Nephron (organoid): ENCODE results near the gene TRAFD1.
"Not testable (repeated sequence)": the region's sequence is repeated elsewhere in the genome, so short reads cannot be mapped to it uniquely, and the experiment has no call there.

Experiments used
- H3K27ac Mint-ChIP-seq, 3 experiments: 2 replicates each; pipeline ENCODE4 v1.8.0; 2020; ENCODE audit warnings: mixed read lengths in 3 of 3, mild to moderate bottlenecking in 2 of 3, moderate library complexity in 1 of 3
- H3K27me3 Mint-ChIP-seq: 2 replicates; pipeline ENCODE4 v1.8.0; 2021; ENCODE audit warnings: low read depth, mild to moderate bottlenecking, moderate library complexity, mixed read lengths
- H3K36me3 Mint-ChIP-seq: 2 replicates; pipeline ENCODE4 v1.8.0; 2020; ENCODE audit warnings: low read depth, mixed read lengths
- H3K4me1 Mint-ChIP-seq: 2 replicates; pipeline ENCODE4 v1.8.0; 2020; ENCODE audit warnings: mixed read lengths
- H3K4me3 Mint-ChIP-seq, 3 experiments: 2 replicates each; pipeline ENCODE4 v1.8.0; 2020; ENCODE audit warnings: mild to moderate bottlenecking in 3 of 3, mixed read lengths in 3 of 3, moderate library complexity in 2 of 3
- H3K9me3 Mint-ChIP-seq: 2 replicates; pipeline ENCODE4 v1.8.0; 2020; ENCODE audit warnings: mixed read lengths
- TF ChIP-seq, protein P1 (sequence below), 3 experiments: fragments of 200-600 bp; sonication (generic); IDR thresholded peaks; one replicate each; pipeline ENCODE4 v1.5.0; 2021; ENCODE audit warnings: antibody characterized with exemption in 3 of 3; ENCODE audit not compliant: unreplicated experiment in 3 of 3

The TRAFD1 gene

DNA sequence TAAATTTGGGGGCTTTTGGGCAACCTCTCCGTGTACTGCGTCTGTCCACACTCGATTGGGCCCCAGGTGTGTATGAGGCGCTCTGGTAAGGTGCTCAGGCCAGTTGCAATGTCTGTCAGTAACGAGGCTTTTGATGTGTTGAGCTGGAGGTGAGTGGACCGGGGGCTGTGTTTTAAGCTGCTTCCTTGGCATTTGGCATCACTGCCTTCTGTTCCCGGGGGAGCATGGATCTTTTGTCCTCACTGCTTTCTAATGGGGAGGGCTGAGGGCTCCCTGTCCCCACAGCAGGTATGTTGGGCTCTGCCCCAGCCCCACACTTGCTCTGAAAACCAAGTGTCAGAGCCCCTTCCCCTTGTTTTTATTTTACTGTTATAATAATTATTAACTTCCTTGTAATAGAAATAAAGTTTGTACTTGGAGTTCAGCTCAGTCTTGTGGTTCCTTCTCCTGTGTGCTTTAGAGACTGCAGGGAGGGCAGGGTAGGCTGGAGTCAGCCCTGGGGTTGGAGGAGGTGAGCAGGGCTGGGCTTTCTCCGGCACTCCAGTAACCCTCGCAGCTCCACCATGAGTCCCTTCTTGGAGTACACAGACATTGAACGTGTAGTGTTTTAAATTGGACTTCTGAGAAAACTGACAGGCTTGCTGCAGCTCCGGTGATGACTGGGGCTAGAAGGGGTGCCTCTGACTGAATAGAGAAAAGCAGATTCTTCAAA is 28.0 kb downstream of the TRAFD1 start:
- TF ChIP-seq, protein P1, sequence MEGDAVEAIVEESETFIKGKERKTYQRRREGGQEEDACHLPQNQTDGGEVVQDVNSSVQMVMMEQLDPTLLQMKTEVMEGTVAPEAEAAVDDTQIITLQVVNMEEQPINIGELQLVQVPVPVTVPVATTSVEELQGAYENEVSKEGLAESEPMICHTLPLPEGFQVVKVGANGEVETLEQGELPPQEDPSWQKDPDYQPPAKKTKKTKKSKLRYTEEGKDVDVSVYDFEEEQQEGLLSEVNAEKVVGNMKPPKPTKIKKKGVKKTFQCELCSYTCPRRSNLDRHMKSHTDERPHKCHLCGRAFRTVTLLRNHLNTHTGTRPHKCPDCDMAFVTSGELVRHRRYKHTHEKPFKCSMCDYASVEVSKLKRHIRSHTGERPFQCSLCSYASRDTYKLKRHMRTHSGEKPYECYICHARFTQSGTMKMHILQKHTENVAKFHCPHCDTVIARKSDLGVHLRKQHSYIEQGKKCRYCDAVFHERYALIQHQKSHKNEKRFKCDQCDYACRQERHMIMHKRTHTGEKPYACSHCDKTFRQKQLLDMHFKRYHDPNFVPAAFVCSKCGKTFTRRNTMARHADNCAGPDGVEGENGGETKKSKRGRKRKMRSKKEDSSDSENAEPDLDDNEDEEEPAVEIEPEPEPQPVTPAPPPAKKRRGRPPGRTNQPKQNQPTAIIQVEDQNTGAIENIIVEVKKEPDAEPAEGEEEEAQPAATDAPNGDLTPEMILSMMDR (IDR thresholded peaks at IDR 0.05; ENCODE audit: unreplicated experiment in 3 of 3): no peak
- Mint-ChIP-seq H3K27me3 (no peaks in the 10 kb centered on the region), H3K27ac (peak overlapping the region; percentile 14 to 65 (median 23)), H3K9me3 (peaks cover 26% of the 10 kb centered on the region), H3K4me1 (no peaks in the 10 kb centered on the region), H3K36me3 (peaks cover 80% of the 10 kb centered on the region), H3K4me3 (no peak overlapping the region)

DNA sequence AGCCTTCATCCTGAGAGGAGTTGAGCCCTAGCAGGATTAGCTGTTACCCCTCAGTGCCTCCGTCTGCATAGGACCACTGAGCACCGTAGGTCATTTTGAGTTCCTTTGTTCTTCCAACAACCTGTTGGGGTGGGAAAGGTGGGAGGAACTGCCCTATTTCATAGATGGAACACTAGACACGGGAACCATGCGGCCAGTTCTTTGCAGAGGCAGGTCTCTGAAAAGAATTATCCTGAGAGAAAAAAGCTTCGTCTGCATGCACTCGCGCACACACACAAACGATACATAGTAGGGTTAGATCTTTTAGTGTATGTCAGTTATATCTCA is 28.5 kb downstream of the TRAFD1 start:
- H3K27ac Mint-ChIP-seq: peak overlapping the region in 2 of 3 experiments; percentile 14 to 65
- H3K4me1 Mint-ChIP-seq: no peaks in the 10 kb centered on the region
- H3K36me3 Mint-ChIP-seq: peaks cover 80% of the 10 kb centered on the region
- H3K9me3 Mint-ChIP-seq: peaks cover 27% of the 10 kb centered on the region
- TF ChIP-seq, protein P1 (IDR thresholded peaks at IDR 0.05; ENCODE audit: unreplicated experiment in 3 of 3): no peak
- no peaks in the 10 kb centered on the region for H3K27me3 Mint-ChIP-seq
- H3K4me3 Mint-ChIP-seq: no peak overlapping the region

DNA sequence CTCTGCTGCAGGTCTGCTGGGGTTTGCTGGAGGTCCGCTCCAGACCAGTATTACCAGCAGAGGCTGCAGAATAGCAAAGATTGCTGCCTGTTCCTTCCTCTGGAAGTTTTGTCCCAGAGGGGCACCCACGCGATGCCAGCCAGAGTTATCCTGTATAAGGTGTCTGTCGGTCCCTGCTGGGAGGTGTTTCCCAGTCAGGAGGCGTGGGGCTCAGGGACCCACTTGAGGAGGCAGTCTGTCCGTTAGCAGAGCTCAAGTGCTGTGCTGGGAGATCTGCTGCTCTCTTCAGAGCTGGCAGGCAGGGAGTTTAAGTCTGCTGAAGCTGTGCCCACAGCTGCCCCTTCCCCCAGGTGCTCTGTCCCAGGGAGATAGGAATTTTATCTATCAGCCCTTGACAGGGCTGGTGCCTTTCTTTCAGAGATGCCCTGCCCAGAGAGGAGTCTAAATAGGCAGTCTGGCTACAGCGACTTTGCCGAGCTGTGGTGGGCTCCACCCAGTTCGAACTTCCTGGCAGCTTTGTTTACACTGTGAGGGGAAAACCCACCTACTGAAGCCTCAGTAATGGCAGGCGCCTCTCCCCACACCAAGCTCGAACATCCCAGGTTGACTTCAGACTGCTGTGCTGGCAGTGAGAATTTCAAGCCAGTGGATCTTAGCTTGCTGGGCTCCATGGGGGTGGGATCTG is 33.2 kb downstream of the TRAFD1 start:
- not testable (repeated sequence) for H3K4me3 Mint-ChIP-seq, H3K27ac Mint-ChIP-seq, H3K4me1 Mint-ChIP-seq, H3K27me3 Mint-ChIP-seq
- H3K36me3 Mint-ChIP-seq: peaks cover 85% of the 10 kb centered on the region
- peaks cover 30% of the 10 kb centered on the region for H3K9me3 Mint-ChIP-seq

DNA sequence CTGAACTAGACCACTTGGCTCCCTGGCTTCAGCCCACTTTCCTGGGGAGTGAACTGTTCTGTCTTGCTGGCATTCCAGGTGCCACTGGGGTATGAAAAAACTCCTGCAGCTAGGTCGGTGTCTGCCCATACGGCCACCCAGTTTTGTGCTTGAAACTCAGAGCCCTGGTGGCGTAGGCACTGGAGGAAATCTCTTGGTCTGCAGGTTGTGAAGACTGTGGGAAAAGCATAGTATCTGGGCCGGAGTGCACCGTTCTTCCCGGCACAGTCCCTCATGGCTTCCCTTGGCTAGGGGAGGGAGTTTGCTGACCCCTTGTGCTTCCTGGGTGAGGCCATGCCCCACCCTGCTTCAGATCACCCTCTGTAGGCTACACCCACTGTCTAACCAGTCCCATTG is 33.8 kb downstream of the TRAFD1 start:
- H3K4me3 Mint-ChIP-seq: no peak overlapping the region
- H3K27me3 Mint-ChIP-seq: no peaks in the 10 kb centered on the region
- H3K27ac Mint-ChIP-seq: no peak overlapping the region
- TF ChIP-seq, protein P1 (IDR thresholded peaks at IDR 0.05; ENCODE audit: unreplicated experiment in 3 of 3): no peak
- H3K36me3 Mint-ChIP-seq: peaks cover 79% of the 10 kb centered on the region
- H3K4me1 Mint-ChIP-seq: no peaks in the 10 kb centered on the region
- peaks cover 28% of the 10 kb centered on the region for H3K9me3 Mint-ChIP-seq

DNA sequence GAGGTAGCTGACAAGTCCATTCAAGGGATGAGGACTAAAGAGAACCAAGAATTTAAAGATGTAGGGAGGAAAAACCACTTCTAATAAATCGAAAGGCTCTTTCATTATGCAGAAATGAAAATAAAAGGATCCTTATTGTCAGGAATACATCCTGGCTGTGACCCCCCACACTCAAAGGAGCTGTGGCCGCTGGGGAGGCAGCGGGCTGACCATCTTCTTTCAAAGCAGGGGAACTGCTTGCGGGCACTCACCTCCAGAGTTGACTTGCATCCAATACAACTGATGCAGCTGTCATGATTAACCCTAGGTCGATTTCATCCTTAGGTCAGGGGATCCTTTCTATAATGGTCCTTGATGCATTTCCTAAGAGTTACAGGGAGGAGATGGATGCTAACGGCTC is 35.3 kb downstream of the TRAFD1 start:
- Mint-ChIP-seq H3K4me1 (no peaks in the 10 kb centered on the region), H3K36me3 (peaks cover 67% of the 10 kb centered on the region)

DNA sequence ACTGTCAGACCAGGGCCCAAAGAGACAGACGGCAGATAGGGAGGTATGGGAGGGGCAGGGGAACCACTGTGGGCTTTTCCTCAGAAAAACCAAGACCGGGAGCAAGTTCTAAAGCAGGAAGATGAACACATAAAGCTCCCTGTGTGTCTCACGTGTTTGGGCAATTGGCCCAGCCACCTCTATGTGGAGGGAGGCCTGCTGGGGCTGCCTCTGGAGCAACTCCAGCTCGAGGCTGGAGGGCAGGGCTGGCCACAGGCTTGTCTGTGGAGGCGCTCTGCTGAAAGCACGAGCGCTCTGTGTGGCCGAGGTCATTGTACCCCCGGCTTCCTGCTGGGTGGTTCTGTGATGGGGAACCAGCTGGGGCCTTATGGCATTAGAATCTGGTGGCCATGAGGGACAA is 36.4 kb downstream of the TRAFD1 start:
- H3K27me3 Mint-ChIP-seq: no peaks in the 10 kb centered on the region
- H3K9me3 Mint-ChIP-seq: peaks cover 18% of the 10 kb centered on the region
- H3K27ac Mint-ChIP-seq: no peak overlapping the region
- H3K4me1 Mint-ChIP-seq: no peaks in the 10 kb centered on the region
- TF ChIP-seq, protein P1 (IDR thresholded peaks at IDR 0.05; ENCODE audit: unreplicated experiment in 3 of 3): no peak
- no peak overlapping the region for H3K4me3 Mint-ChIP-seq
- peaks cover 56% of the 10 kb centered on the region for H3K36me3 Mint-ChIP-seq

More for the DNA sequence above, 35.3 kb downstream of the TRAFD1 start:
- H3K27ac Mint-ChIP-seq: no peak overlapping the region
- no peaks in the 10 kb centered on the region for H3K27me3 Mint-ChIP-seq
- TF ChIP-seq, protein P1 (IDR thresholded peaks at IDR 0.05; ENCODE audit: unreplicated experiment in 3 of 3): no peak
- peaks cover 26% of the 10 kb centered on the region for H3K9me3 Mint-ChIP-seq
- H3K4me3 Mint-ChIP-seq: no peak overlapping the region
